GM19372 (cell line): ENCODE results near the gene EFL1.

Experiments used
- ATAC-seq: cut with Tn5 transposase; IDR thresholded peaks from one replicate; pipeline ENCODE4 v1.9.1; 2021; ENCODE audit warnings: mild to moderate bottlenecking, low read depth, moderate library complexity; ENCODE audit not compliant: unreplicated experiment

Gene EFL1

GRCh38 chr15:82129149-82129692 is 133.3 kb downstream of the EFL1 start:
- no peak for ATAC-seq

- ATAC-seq: no peak
These were observed 134.0 kb downstream of the EFL1 start for GRCh38 chr15:82128401-82129148.

DNA sequence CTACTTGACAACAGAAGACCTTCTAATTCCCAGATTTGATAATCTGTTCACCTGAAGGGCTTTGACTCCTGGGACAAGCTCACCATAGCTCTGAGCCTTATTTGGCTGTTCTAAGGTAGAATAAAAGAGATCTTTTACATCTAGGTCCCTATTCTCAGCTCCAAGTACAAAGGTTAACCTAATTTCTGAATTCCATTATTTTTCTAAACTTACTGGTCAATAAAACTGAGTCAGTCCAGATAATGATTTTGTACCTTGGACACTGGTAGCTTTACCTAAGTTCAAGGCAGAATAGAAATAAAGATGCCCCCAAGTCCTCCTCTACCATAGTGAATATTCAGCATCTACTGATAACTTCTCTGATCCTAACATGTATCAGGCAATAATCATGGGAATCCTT is 135.0 kb downstream of the EFL1 start:
- ATAC-seq: no peak

DNA sequence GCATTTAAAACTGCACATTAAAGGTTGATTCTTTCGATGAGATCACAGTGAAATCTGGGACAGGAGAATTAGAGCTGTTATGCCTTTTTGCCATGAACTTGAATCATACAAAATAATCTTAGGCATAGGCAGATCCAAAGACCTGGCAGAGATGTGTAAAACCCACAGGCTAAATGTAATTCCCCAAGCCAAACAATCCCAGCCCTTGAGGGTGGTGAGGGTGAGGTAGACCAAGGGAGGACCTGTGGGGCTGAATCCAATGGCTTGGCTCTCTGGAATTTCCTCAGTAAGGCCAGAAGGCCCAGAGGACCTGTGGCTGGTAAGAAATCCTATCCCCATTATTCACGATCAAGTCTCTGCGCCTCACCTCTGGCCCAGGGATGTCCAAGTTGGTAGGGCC is 136.2 kb downstream of the EFL1 start:
- ATAC-seq: no peak

DNA sequence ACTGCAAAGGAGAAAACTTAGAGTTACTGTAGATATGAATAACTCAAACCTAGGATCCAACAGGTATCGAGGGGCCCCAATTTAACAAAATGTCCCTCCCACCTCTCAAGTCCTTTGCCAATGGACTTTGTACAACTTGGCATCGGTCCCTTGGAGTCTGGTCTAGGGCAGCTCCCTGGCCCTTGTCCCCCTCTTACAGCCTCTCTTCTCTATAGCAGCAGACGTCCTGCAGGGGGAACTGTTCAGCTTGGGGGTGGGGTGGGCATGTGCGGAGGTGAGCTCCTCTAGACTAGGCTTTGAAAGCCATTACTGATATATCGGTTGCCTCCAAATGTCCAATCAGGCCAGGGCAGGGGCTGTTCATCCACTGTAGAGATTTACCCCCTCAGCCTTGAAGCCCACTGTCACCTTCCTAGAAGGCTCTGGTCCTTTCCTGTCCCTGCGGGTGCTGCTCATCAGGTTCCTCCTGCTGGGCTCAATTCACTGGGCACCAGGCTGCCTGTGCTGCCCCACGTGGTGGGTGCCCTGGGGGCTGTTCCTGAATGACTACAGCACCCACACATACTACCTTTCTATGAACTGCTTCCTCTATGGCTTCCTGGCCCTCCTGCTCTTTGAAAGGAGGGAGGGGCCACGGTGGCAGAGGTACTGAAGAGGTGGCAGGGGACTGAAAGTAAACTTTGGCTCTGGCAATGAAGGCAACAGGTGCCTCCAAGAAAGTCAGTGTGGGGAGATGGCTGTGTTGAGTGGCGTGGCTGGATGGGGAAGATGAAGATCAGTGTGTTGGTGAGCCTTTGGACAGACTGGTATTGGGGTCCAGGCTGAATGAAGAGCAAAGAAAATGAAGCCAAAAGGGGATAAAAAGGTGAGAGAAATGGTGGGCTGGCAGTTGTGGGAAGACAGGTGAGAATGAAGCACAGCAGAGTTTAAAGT is 137.9 kb downstream of the EFL1 start:
- ATAC-seq: no peak

GRCh38 chr15:82122746-82123400 is 139.7 kb downstream of the EFL1 start:
- ATAC-seq: no peak

GRCh38 chr15:82118040-82118439 is 144.5 kb downstream of the EFL1 start:
- no peak for ATAC-seq

DNA sequence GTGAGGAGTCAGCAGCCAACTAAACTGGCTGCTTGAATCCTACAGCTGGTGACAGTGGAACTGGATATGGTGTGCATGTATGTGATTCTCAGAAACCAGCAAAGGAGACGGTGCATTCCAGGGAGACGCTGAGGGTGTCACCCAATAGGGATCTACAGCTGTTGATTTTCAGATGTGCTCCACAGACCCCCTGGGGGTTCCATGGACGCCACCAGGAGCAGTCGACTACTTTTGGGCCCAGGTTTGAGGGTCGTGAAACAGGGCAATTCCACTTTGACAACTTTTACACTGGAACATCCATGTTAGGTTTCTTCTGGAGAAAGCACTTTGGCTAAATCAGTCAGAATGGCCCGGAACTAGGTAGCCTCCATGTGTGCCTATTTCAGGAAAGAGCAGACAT is 145.2 kb downstream of the EFL1 start:
- ATAC-seq: no peak

DNA sequence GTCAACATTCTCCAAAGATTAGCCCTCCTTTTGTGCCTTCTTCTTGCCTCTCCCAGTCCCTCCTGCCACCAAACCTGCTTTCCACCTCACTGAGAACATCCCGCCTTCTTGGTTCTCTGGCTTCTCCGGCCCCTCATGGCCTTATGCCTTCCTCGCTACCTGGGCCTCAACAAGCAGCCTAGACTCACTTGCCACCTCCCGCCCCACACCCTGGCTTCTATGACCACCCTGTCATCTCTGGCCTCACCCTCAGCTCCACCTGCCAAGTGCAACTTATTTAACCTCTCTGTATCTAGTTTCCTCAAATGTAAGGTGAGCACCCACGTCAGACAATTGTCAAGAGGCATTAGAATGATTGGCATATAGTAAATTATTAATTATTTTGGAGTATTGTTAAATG is 147.9 kb downstream of the EFL1 start:
- no peak for ATAC-seq

DNA sequence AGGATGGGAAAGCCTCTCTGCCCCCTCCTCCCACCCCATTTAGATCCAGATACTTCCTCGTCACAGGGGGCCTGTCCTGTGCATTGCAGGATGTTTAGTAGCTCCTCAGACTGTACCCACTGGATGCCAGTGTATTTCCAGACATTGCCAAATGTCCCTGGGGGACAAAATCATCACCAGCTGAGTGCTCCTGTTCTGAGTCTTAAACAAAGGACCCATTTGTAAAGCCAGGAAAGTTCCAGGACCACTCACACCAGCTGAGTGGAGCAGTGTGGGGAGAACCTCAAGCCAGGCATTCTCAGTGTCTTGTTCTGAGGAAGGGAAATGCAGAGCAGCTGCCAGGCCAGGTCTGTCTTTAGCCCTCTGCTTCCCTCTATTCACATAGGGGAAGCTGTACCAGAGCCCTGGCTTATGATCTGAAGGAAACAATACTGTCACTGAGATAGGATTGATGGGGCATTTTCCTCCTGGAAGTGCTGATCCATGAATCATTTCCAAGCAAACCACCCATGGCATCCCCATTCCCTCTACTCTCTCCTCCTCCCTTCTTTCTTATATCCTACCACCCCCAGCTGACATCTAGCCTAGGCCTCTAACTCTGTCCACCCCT is 149.3 kb downstream of the EFL1 start:
- no peak for ATAC-seq

- no peak for ATAC-seq
These were observed 150.6 kb downstream of the EFL1 start for GRCh38 chr15:82111918-82112317.

DNA sequence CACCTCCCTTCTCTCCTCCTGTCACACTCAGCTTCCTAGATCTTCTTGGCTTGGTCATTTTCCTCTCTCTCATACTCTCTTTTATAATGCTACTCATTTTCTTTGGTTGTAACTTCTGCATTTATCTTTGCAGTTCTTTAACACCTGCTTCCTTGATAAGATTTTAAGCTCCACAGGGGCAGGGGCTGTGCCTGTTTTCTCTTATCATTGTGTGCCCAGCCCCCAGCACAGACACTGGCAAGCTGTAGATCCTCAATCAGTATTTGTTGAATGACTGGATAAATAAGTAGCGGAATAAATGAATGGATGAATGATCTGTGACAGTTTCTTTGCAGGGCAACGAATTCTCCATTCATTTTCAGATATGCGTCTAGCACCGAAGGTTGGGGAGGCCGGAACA is 152.4 kb downstream of the EFL1 start:
- ATAC-seq: no peak

GRCh38 chr15:82108489-82109078 is 153.9 kb downstream of the EFL1 start:
- peak; percentile 80 for ATAC-seq

DNA sequence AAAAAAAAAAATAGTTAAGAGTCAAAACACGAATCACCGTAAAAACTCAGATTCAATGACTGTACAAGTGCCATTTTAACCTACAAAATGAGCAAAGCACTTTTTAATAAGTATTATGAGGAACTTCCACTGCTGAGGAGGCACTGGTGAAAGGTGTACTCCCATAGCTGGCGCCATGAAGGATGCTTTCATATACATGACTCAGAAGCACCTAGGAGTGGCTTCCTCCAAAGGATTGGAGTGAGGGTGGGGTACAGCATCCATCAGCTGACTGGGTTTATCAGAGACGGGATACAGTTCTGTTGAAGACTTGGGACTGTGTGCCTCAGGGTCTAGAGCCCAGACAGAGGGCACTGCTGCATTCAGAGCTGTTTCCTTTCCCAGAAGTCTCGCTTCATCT is 155.9 kb downstream of the EFL1 start:
- ATAC-seq: no peak

DNA sequence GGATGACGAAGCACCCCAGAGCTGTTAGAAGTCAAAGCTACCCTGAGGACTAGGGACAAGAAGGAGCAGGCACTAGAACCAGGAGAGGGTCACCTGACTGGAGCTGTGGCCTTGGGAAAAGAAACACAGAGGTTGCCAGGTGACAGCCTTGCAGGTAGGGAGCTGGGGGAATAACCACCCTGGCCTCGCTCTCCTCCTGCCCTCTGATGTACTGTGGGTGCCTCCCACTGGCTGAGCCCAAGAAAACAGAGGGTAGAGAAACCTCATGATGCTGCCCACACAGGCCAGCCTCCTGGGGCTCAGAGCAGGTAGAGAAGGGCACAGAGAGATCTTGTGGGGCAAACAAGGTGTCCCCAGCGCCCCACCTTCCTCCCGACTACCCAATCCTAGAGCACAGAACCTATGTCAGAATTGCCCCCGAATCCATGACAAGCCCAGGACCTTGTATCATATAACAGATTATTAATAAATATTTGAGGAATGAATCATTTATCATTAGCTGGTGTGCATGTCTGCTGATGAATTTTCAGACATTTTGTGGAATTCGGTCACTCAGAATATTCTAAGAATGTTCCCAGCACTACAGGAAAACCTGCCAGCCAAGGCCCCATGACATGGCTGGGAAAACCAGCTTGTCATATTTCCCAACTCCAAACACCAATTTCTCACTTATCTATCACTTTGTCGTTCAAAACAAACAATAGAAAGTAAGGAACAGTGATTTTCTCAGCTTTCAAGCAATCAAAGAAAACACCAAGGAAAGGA is 156.9 kb downstream of the EFL1 start:
- ATAC-seq: no peak

GRCh38 chr15:82103468-82103867 is 159.1 kb downstream of the EFL1 start:
- ATAC-seq: no peak

- no peak for ATAC-seq
These were observed 162.2 kb downstream of the EFL1 start for GRCh38 chr15:82100111-82100929.

- ATAC-seq: no peak
These were observed 163.9 kb downstream of the EFL1 start for GRCh38 chr15:82098674-82099073.

- no peak for ATAC-seq
These were observed 166.7 kb downstream of the EFL1 start for GRCh38 chr15:82095803-82096202.
